ENCODE results near the gene LRCH1.

DNA sequence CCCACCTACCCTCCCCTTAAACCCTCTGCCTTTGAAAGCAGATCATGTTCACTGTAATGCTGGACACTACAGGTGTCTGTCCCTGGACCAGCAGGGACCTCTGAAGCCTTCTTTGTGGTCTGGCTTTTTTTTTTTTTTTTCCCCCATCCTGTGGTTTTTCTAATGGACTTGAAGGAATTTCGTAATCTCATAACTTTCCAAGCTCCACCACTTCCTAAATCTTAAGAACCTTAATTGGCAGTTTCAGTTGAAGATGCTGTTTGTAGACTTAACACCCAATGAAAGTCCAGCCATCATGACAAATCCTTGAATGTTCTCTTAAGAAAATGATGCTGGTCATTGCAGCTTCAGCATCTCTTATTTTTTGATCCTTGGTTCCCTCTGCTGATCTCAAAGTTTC is 45.0 kb upstream of the LRCH1 start:
- TF ChIP-seq, protein P1, sequence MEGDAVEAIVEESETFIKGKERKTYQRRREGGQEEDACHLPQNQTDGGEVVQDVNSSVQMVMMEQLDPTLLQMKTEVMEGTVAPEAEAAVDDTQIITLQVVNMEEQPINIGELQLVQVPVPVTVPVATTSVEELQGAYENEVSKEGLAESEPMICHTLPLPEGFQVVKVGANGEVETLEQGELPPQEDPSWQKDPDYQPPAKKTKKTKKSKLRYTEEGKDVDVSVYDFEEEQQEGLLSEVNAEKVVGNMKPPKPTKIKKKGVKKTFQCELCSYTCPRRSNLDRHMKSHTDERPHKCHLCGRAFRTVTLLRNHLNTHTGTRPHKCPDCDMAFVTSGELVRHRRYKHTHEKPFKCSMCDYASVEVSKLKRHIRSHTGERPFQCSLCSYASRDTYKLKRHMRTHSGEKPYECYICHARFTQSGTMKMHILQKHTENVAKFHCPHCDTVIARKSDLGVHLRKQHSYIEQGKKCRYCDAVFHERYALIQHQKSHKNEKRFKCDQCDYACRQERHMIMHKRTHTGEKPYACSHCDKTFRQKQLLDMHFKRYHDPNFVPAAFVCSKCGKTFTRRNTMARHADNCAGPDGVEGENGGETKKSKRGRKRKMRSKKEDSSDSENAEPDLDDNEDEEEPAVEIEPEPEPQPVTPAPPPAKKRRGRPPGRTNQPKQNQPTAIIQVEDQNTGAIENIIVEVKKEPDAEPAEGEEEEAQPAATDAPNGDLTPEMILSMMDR (IDR thresholded peaks at IDR 0.05), result no peak
- TF ChIP-seq POLR2A (IDR thresholded peaks at IDR 0.05), result no peak
